ENCODE data around the gene SPRED3.

SPRED3 gene

GRCh38 chr19:38389957-38390924 lies 1.7 kb downstream of the SPRED3 start:
- Histone ChIP-seq H3K27me3 (ENCODE audit: control insufficient read depth in 2 of 2, insufficient read depth in 2 of 2, low read length in 2 of 2) (peaks cover 18 to 23% of the 10 kb centered on the region in 2 donors), H3K4me3 (ENCODE audit: low read length in 2 of 2) (no peak overlapping the region), H3K36me3 (ENCODE audit: control insufficient read depth in 2 of 2, insufficient read depth in 2 of 2, low read length in 2 of 2) (no peaks in the 10 kb centered on the region), H3K4me1 (ENCODE audit: control insufficient read depth in 2 of 2, insufficient read depth in 2 of 2, low read length in 2 of 2) (peaks cover 11 to 16% of the 10 kb centered on the region in 2 donors), H3K9me3 (ENCODE audit: control insufficient read depth in 2 of 2, low read length in 2 of 2) (no peaks in the 10 kb centered on the region), H3K27ac (ENCODE audit: low read depth in 2 of 2, low read length in 2 of 2) (no peak overlapping the region), H3K9ac (ENCODE audit: low read depth in 1 of 2, low read length in 2 of 2) (no peak overlapping the region)

- Histone ChIP-seq H3K9me3 (ENCODE audit: control insufficient read depth in 2 of 2, low read length in 2 of 2) (no peaks in the 10 kb centered on the region), H3K4me1 (ENCODE audit: control insufficient read depth in 2 of 2, insufficient read depth in 2 of 2, low read length in 2 of 2) (peaks cover 7 to 14% of the 10 kb centered on the region in 2 donors), H3K27me3 (ENCODE audit: control insufficient read depth in 2 of 2, insufficient read depth in 2 of 2, low read length in 2 of 2) (peaks cover 24 to 25% of the 10 kb centered on the region in 2 donors), H3K27ac (ENCODE audit: low read depth in 2 of 2, low read length in 2 of 2) (no peak overlapping the region), H3K4me3 (ENCODE audit: low read length in 2 of 2) (no peak overlapping the region), H3K36me3 (ENCODE audit: control insufficient read depth in 2 of 2, insufficient read depth in 2 of 2, low read length in 2 of 2) (no peaks in the 10 kb centered on the region), H3K9ac (ENCODE audit: low read depth in 1 of 2, low read length in 2 of 2) (no peak overlapping the region)
These were observed 3.5 kb downstream of the SPRED3 start for GRCh38 chr19:38391911-38392464.

GRCh38 chr19:38392707-38393308 lies 4.3 kb downstream of the SPRED3 start:
- Histone ChIP-seq H3K9me3 (ENCODE audit: control insufficient read depth in 2 of 2, low read length in 2 of 2) (no peaks in the 10 kb centered on the region), H3K27me3 (ENCODE audit: control insufficient read depth in 2 of 2, insufficient read depth in 2 of 2, low read length in 2 of 2) (peaks cover 28 to 29% of the 10 kb centered on the region in 2 donors)

GRCh38 chr19:38394488-38394887 lies 6.0 kb downstream of the SPRED3 start:
- H3K9me3 ChIP-seq (ENCODE audit: control insufficient read depth in 2 of 2, low read length in 2 of 2), result no peaks in the 10 kb centered on the region
- H3K9ac ChIP-seq (ENCODE audit: low read depth in 1 of 2, low read length in 2 of 2), result no peak overlapping the region
- no peaks in the 10 kb centered on the region for H3K36me3 ChIP-seq (ENCODE audit: control insufficient read depth in 2 of 2, insufficient read depth in 2 of 2, low read length in 2 of 2)
- no peak overlapping the region for H3K4me3 ChIP-seq (ENCODE audit: low read length in 2 of 2)
- no peak overlapping the region for H3K27ac ChIP-seq (ENCODE audit: low read depth in 2 of 2, low read length in 2 of 2)
- H3K27me3 ChIP-seq (ENCODE audit: control insufficient read depth in 2 of 2, insufficient read depth in 2 of 2, low read length in 2 of 2), result peaks cover 25 to 31% of the 10 kb centered on the region in 2 donors
- peaks cover 0 to 2% of the 10 kb centered on the region in 2 donors for H3K4me1 ChIP-seq (ENCODE audit: control insufficient read depth in 2 of 2, insufficient read depth in 2 of 2, low read length in 2 of 2)

More at GRCh38 chr19:38392707-38393308, 4.3 kb downstream of the SPRED3 start:
- no peak overlapping the region for H3K4me3 ChIP-seq (ENCODE audit: low read length in 2 of 2)
- no peak overlapping the region for H3K27ac ChIP-seq (ENCODE audit: low read depth in 2 of 2, low read length in 2 of 2)
- peaks cover 2 to 7% of the 10 kb centered on the region in 2 donors for H3K4me1 ChIP-seq (ENCODE audit: control insufficient read depth in 2 of 2, insufficient read depth in 2 of 2, low read length in 2 of 2)
- H3K36me3 ChIP-seq (ENCODE audit: control insufficient read depth in 2 of 2, insufficient read depth in 2 of 2, low read length in 2 of 2), result no peaks in the 10 kb centered on the region
- no peak overlapping the region for H3K9ac ChIP-seq (ENCODE audit: low read depth in 1 of 2, low read length in 2 of 2)

GRCh38 chr19:38395381-38396114 lies 7.1 kb downstream of the SPRED3 start:
- Histone ChIP-seq H3K36me3 (ENCODE audit: control insufficient read depth in 2 of 2, insufficient read depth in 2 of 2, low read length in 2 of 2) (no peaks in the 10 kb centered on the region), H3K4me1 (ENCODE audit: control insufficient read depth in 2 of 2, insufficient read depth in 2 of 2, low read length in 2 of 2) (peaks cover 0 to 2% of the 10 kb centered on the region in 2 donors), H3K9me3 (ENCODE audit: control insufficient read depth in 2 of 2, low read length in 2 of 2) (no peaks in the 10 kb centered on the region), H3K4me3 (ENCODE audit: low read length in 2 of 2) (no peak overlapping the region), H3K27ac (ENCODE audit: low read depth in 2 of 2, low read length in 2 of 2) (no peak overlapping the region), H3K27me3 (ENCODE audit: control insufficient read depth in 2 of 2, insufficient read depth in 2 of 2, low read length in 2 of 2) (peaks cover 22 to 36% of the 10 kb centered on the region in 2 donors), H3K9ac (ENCODE audit: low read depth in 1 of 2, low read length in 2 of 2) (no peak overlapping the region)

- H3K4me1 ChIP-seq (ENCODE audit: control insufficient read depth in 2 of 2, insufficient read depth in 2 of 2, low read length in 2 of 2), result peaks cover 4 to 7% of the 10 kb centered on the region in 2 donors
- H3K27me3 ChIP-seq (ENCODE audit: control insufficient read depth in 2 of 2, insufficient read depth in 2 of 2, low read length in 2 of 2), result peaks cover 16 to 24% of the 10 kb centered on the region in 2 donors
- H3K36me3 ChIP-seq (ENCODE audit: control insufficient read depth in 2 of 2, insufficient read depth in 2 of 2, low read length in 2 of 2), result no peaks in the 10 kb centered on the region
- no peak overlapping the region for H3K9ac ChIP-seq (ENCODE audit: low read depth in 1 of 2, low read length in 2 of 2)
- no peaks in the 10 kb centered on the region for H3K9me3 ChIP-seq (ENCODE audit: control insufficient read depth in 2 of 2, low read length in 2 of 2)
- no peak overlapping the region for H3K4me3 ChIP-seq (ENCODE audit: low read length in 2 of 2)
- H3K27ac ChIP-seq (ENCODE audit: low read depth in 2 of 2, low read length in 2 of 2), result no peak overlapping the region
These were observed 10.6 kb downstream of the SPRED3 start for GRCh38 chr19:38399081-38399480.

GRCh38 chr19:38399537-38399936 lies 11.0 kb downstream of the SPRED3 start:
- Histone ChIP-seq H3K9ac (ENCODE audit: low read depth in 1 of 2, low read length in 2 of 2) (no peak overlapping the region), H3K27me3 (ENCODE audit: control insufficient read depth in 2 of 2, insufficient read depth in 2 of 2, low read length in 2 of 2) (peaks cover 11 to 23% of the 10 kb centered on the region in 2 donors)

GRCh38 chr19:38400361-38400760 lies 11.9 kb downstream of the SPRED3 start:
- Histone ChIP-seq H3K36me3 (ENCODE audit: control insufficient read depth in 2 of 2, insufficient read depth in 2 of 2, low read length in 2 of 2) (peaks cover 2 to 3% of the 10 kb centered on the region in 2 donors), H3K27me3 (ENCODE audit: control insufficient read depth in 2 of 2, insufficient read depth in 2 of 2, low read length in 2 of 2) (peaks cover 4 to 18% of the 10 kb centered on the region in 2 donors), H3K4me3 (ENCODE audit: low read length in 2 of 2) (no peak overlapping the region), H3K9me3 (ENCODE audit: control insufficient read depth in 2 of 2, low read length in 2 of 2) (no peaks in the 10 kb centered on the region), H3K27ac (ENCODE audit: low read depth in 2 of 2, low read length in 2 of 2) (no peak overlapping the region), H3K9ac (ENCODE audit: low read depth in 1 of 2, low read length in 2 of 2) (no peak overlapping the region), H3K4me1 (ENCODE audit: control insufficient read depth in 2 of 2, insufficient read depth in 2 of 2, low read length in 2 of 2) (peaks cover 5 to 9% of the 10 kb centered on the region in 2 donors)

More at GRCh38 chr19:38399537-38399936, 11.0 kb downstream of the SPRED3 start:
- Histone ChIP-seq H3K36me3 (ENCODE audit: control insufficient read depth in 2 of 2, insufficient read depth in 2 of 2, low read length in 2 of 2) (no peaks in the 10 kb centered on the region), H3K4me1 (ENCODE audit: control insufficient read depth in 2 of 2, insufficient read depth in 2 of 2, low read length in 2 of 2) (peaks cover 5 to 9% of the 10 kb centered on the region in 2 donors), H3K9me3 (ENCODE audit: control insufficient read depth in 2 of 2, low read length in 2 of 2) (no peaks in the 10 kb centered on the region), H3K27ac (ENCODE audit: low read depth in 2 of 2, low read length in 2 of 2) (no peak overlapping the region), H3K4me3 (ENCODE audit: low read length in 2 of 2) (no peak overlapping the region)

GRCh38 chr19:38401148-38401547 lies 12.7 kb downstream of the SPRED3 start:
- Histone ChIP-seq H3K36me3 (ENCODE audit: control insufficient read depth in 2 of 2, insufficient read depth in 2 of 2, low read length in 2 of 2) (peaks cover 4 to 5% of the 10 kb centered on the region in 2 donors), H3K27ac (ENCODE audit: low read depth in 2 of 2, low read length in 2 of 2) (no peak overlapping the region), H3K4me1 (ENCODE audit: control insufficient read depth in 2 of 2, insufficient read depth in 2 of 2, low read length in 2 of 2) (peaks cover 3 to 9% of the 10 kb centered on the region in 2 donors), H3K27me3 (ENCODE audit: control insufficient read depth in 2 of 2, insufficient read depth in 2 of 2, low read length in 2 of 2) (peaks cover 4 to 18% of the 10 kb centered on the region in 2 donors), H3K9me3 (ENCODE audit: control insufficient read depth in 2 of 2, low read length in 2 of 2) (no peaks in the 10 kb centered on the region), H3K4me3 (ENCODE audit: low read length in 2 of 2) (no peak overlapping the region), H3K9ac (ENCODE audit: low read depth in 1 of 2, low read length in 2 of 2) (no peak overlapping the region)

Measured in mucosa of rectum (tissue), 2 donors.